LHCN-M2 (cell line): ENCODE results near the gene YAF2. TPM values are rescaled to one million over a fixed set of nuclear protein-coding genes. Genes with fewer than 3 reads are reported as not detected.

Experiments
- total RNA-seq: library from RNA; depleted of rRNA; stranded (reverse); fragments of >200 nt; gene quantifications from 2 replicates; pipeline ENCODE4 v1.2.3, GENCODE V29; 2014; rRNA removed

The YAF2 gene
- total RNA-seq, 1 experiment from 2014 or later: 17.7 TPM

Other genes with a start within 250 kb of the YAF2 start
- 19.2 and 19.8 TPM in 2 replicates for gene GXYLT1, start 93.4 kb downstream of the YAF2 start, total RNA-seq
- gene ZCRB1, start 87.8 kb upstream of the YAF2 start, total RNA-seq: 33.6 and 35.5 TPM in 2 replicates
- gene PPHLN1, start 87.9 kb upstream of the YAF2 start, total RNA-seq: 76.2 and 77.3 TPM in 2 replicates